Astrocyte (in vitro differentiated cells and primary cell): ENCODE results near the gene COPE. TPM values are rescaled to one million over a fixed set of nuclear protein-coding genes. Genes with fewer than 3 reads are reported as not detected.

Experiments used
- DNase-seq: peaks from one replicate; pipeline ENCODE4 v3.0.0-alpha.2; 2010; ENCODE audit warnings: low read depth
- FAIRE-seq: peaks from 2 replicates; lab custom pipeline; 2011; peaks lifted over from hg19 to GRCh38; lab: Jason Lieb, UNC
- H2AFZ ChIP-seq: 2 replicates; pipeline ENCODE4 v1.6.0; 2012; ENCODE audit warnings: low read depth, low read length, inconsistent platforms
- H3K27ac ChIP-seq: 2 replicates; pipeline ENCODE4 v1.5.1; 2011; ENCODE audit warnings: low read depth, low read length, inconsistent platforms
- H3K27me3 ChIP-seq: 2 replicates; pipeline ENCODE4 v1.6.0; 2011; ENCODE audit warnings: low read length, inconsistent platforms; ENCODE audit not compliant: insufficient read depth
- H3K36me3 ChIP-seq: 2 replicates; pipeline ENCODE4 v1.5.1; 2011; ENCODE audit warnings: low read length, inconsistent platforms; ENCODE audit not compliant: insufficient read depth
- H3K4me1 ChIP-seq: 2 replicates; pipeline ENCODE4 v1.5.1; 2011; ENCODE audit warnings: low read length, inconsistent platforms; ENCODE audit not compliant: insufficient read depth
- H3K4me2 ChIP-seq: 2 replicates; pipeline ENCODE4 v1.6.0; 2012; ENCODE audit warnings: low read length, inconsistent platforms
- H3K4me3 ChIP-seq: 2 replicates; pipeline ENCODE4 v1.5.1; 2011; ENCODE audit warnings: low read depth, mild to moderate bottlenecking, low read length, inconsistent platforms; ENCODE audit not compliant: insufficient read depth
- H3K79me2 ChIP-seq: 2 replicates; pipeline ENCODE4 v1.6.0; 2012; ENCODE audit warnings: mild to moderate bottlenecking, low read length, inconsistent platforms; ENCODE audit not compliant: insufficient read depth
- H3K9ac ChIP-seq: 2 replicates; pipeline ENCODE4 v1.6.0; 2012; ENCODE audit warnings: mild to moderate bottlenecking, low read length, inconsistent platforms
- H3K9me3 ChIP-seq: 2 replicates; pipeline ENCODE4 v1.5.1; 2012; ENCODE audit warnings: low read depth, mild to moderate bottlenecking, low read length, inconsistent platforms; ENCODE audit not compliant: insufficient read depth
- H4K20me1 ChIP-seq: 2 replicates; pipeline ENCODE4 v1.6.0; 2012; ENCODE audit warnings: low read length, inconsistent platforms; ENCODE audit not compliant: insufficient read depth
- H3K27ac Mint-ChIP-seq: one replicate; pipeline ENCODE4 v1.8.0; 2021; ENCODE audit warnings: mild to moderate bottlenecking, mixed read lengths; ENCODE audit not compliant: unreplicated experiment
- H3K27me3 Mint-ChIP-seq: one replicate; pipeline ENCODE4 v1.8.0; 2021; ENCODE audit warnings: low read depth, mixed read lengths; ENCODE audit not compliant: unreplicated experiment
- H3K36me3 Mint-ChIP-seq: one replicate; pipeline ENCODE4 v1.8.0; 2021; ENCODE audit warnings: low read depth, mixed read lengths; ENCODE audit not compliant: unreplicated experiment
- H3K4me1 Mint-ChIP-seq: one replicate; pipeline ENCODE4 v1.8.0; 2021; ENCODE audit warnings: low read depth, mixed read lengths; ENCODE audit not compliant: unreplicated experiment
- H3K4me3 Mint-ChIP-seq: one replicate; pipeline ENCODE4 v1.8.0; 2021; ENCODE audit warnings: mild to moderate bottlenecking, moderate library complexity, mixed read lengths; ENCODE audit not compliant: unreplicated experiment
- H3K9me3 Mint-ChIP-seq: one replicate; pipeline ENCODE4 v1.8.0; 2021; ENCODE audit warnings: mild to moderate bottlenecking, mixed read lengths; ENCODE audit not compliant: unreplicated experiment
- EZH2 ChIP-seq: IDR thresholded peaks from 2 replicates; pipeline ENCODE4 v1.6.1; 2012; ENCODE audit warnings: mild to moderate bottlenecking, low read length, inconsistent platforms; ENCODE audit not compliant: insufficient read depth
- total RNA-seq: library from RNA; stranded (reverse); gene quantifications from 2 replicates; pipeline ENCODE4 v1.2.1, GENCODE V29; 2021
- TF ChIP-seq, protein P1 (sequence below): IDR thresholded peaks from 2 replicates; pipeline ENCODE4 v1.5.1; 2011; ENCODE audit warnings: low read depth, mild to moderate bottlenecking, inconsistent platforms, low read length, moderate library complexity; ENCODE audit not compliant: insufficient read depth

COPE gene
- total RNA-seq, 1 donor from 2014 or later: 298 TPM

DNA sequence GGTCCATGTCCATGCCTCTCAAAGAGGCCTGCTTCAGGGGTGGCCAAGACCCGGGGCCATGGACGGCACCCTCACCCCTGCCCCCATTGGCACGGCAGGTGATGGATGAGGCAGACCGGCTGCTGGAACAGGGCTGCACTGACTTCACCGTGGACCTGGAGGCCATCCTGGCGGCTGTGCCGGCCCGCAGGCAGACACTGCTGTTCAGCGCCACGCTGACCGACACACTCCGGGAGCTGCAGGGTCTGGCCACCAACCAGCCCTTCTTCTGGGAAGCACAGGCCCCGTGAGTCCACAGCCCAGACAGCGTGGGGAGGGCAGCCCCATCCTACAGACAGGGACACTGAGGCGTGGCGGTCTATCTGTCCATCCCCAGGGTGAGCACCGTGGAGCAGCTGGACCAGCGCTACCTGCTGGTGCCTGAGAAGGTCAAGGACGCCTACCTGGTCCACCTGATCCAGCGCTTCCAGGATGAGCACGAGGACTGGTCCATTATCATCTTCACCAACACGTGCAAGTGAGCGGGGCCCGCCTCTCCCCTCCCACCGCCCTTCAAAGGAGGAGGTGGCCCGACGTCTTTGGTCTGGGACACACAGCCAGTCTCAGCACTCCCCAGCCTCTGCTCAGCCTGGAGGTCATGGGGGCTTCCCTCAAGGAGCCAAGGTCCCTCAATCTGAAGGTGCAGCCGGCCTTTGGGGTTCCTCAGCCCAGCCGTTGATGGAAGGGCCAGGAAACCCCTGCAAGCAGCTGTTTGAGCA is 3.2 kb upstream of the COPE start:
- H3K36me3 ChIP-seq: peaks cover 8% of the 10 kb centered on the region
- no peaks in the 10 kb centered on the region for H3K9me3 ChIP-seq
- DNase-seq (no peak), FAIRE-seq (no peak)
- peaks cover 47% of the 10 kb centered on the region for H3K79me2 ChIP-seq
- no peak overlapping the region for H3K27ac Mint-ChIP-seq
- H3K4me1 Mint-ChIP-seq: peaks cover 10% of the 10 kb centered on the region
- no peak overlapping the region for H3K4me2 ChIP-seq
- no peak overlapping the region for H3K4me3 ChIP-seq
- H3K9ac ChIP-seq: no peak overlapping the region
- H4K20me1 ChIP-seq: peaks cover 63% of the 10 kb centered on the region
- TF ChIP-seq EZH2: no peak
- TF ChIP-seq, protein P1, sequence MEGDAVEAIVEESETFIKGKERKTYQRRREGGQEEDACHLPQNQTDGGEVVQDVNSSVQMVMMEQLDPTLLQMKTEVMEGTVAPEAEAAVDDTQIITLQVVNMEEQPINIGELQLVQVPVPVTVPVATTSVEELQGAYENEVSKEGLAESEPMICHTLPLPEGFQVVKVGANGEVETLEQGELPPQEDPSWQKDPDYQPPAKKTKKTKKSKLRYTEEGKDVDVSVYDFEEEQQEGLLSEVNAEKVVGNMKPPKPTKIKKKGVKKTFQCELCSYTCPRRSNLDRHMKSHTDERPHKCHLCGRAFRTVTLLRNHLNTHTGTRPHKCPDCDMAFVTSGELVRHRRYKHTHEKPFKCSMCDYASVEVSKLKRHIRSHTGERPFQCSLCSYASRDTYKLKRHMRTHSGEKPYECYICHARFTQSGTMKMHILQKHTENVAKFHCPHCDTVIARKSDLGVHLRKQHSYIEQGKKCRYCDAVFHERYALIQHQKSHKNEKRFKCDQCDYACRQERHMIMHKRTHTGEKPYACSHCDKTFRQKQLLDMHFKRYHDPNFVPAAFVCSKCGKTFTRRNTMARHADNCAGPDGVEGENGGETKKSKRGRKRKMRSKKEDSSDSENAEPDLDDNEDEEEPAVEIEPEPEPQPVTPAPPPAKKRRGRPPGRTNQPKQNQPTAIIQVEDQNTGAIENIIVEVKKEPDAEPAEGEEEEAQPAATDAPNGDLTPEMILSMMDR: no peak
- H3K9me3 Mint-ChIP-seq: no peaks in the 10 kb centered on the region
- peaks cover 15% of the 10 kb centered on the region for H3K4me1 ChIP-seq
- no peak overlapping the region for H3K27ac ChIP-seq
- H2AFZ ChIP-seq: no peak overlapping the region
- H3K27me3 ChIP-seq: no peaks in the 10 kb centered on the region
- H3K36me3 Mint-ChIP-seq: peaks cover 18% of the 10 kb centered on the region
- no peaks in the 10 kb centered on the region for H3K27me3 Mint-ChIP-seq
- H3K4me3 Mint-ChIP-seq: no peak overlapping the region

DNA sequence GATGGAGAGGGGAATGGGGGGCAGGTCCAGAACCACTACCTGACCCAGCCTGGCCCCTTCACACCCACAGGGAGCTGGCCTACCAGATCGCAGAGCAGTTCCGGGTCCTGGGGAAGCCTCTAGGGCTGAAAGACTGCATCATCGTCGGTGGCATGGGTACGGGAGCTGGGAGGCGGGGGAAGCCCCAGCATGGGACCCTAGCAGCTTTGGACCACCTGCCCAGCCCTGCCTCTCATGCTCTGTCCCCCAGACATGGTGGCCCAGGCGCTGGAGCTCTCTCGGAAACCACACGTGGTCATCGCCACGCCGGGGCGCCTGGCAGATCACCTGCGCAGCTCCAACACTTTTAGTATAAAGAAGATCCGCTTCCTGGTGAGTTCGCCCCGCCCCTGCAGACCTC is 2.4 kb upstream of the COPE start:
- H3K9me3 Mint-ChIP-seq: no peaks in the 10 kb centered on the region
- Histone ChIP-seq H3K36me3 (peaks cover 8% of the 10 kb centered on the region), H3K27ac (no peak overlapping the region), H3K4me2 (no peak overlapping the region), H3K9ac (no peak overlapping the region), H4K20me1 (peaks cover 68% of the 10 kb centered on the region), H3K4me3 (no peak overlapping the region), H3K27me3 (no peaks in the 10 kb centered on the region), H3K79me2 (peaks cover 56% of the 10 kb centered on the region), H3K9me3 (no peaks in the 10 kb centered on the region), H2AFZ (no peak overlapping the region), H3K4me1 (peaks cover 15% of the 10 kb centered on the region)
- peaks cover 11% of the 10 kb centered on the region for H3K4me1 Mint-ChIP-seq
- TF ChIP-seq, protein P1: no peak
- TF ChIP-seq EZH2: no peak
- H3K36me3 Mint-ChIP-seq: peaks cover 14% of the 10 kb centered on the region
- H3K27ac Mint-ChIP-seq: no peak overlapping the region
- FAIRE-seq (no peak), DNase-seq (no peak)
- H3K4me3 Mint-ChIP-seq: no peak overlapping the region
- H3K27me3 Mint-ChIP-seq: no peaks in the 10 kb centered on the region

DNA sequence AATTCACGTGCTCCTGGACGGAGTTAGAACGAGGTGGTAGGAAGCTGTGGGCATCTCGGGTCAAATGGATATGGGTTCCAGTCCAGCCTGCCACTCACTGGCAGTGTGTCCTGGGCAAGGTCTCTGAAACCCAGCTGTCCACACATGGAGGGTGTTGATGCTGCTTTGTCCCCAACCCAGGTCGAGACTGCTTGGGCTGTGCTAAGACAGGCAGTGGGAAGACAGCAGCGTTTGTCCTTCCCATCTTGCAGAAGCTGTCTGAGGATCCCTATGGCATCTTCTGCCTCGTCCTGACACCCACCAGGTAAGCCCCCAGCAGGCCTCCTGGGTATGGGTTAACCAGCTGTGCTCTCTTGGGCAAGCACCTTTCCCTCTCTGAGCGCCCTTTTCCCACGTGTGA is 1.2 kb upstream of the COPE start:
- TF ChIP-seq, protein P1: no peak
- no peak for TF ChIP-seq EZH2
- Histone ChIP-seq H3K27me3 (no peaks in the 10 kb centered on the region), H2AFZ (no peak overlapping the region), H3K27ac (peak overlapping the region; percentile 68), H3K4me1 (peaks cover 15% of the 10 kb centered on the region), H3K9me3 (no peaks in the 10 kb centered on the region), H3K36me3 (peaks cover 7% of the 10 kb centered on the region), H3K4me2 (peak overlapping the region; percentile 90), H4K20me1 (peaks cover 62% of the 10 kb centered on the region), H3K79me2 (peaks cover 66% of the 10 kb centered on the region), H3K4me3 (peak overlapping the region; percentile 99), H3K9ac (peak overlapping the region; percentile 93)
- peak overlapping the region; percentile 90 for H3K4me3 Mint-ChIP-seq
- H3K27ac Mint-ChIP-seq: peak overlapping the region; percentile 90
- FAIRE-seq (no peak), DNase-seq (no peak)
- H3K27me3 Mint-ChIP-seq: no peaks in the 10 kb centered on the region
- peaks cover 12% of the 10 kb centered on the region for H3K36me3 Mint-ChIP-seq
- peaks cover 11% of the 10 kb centered on the region for H3K4me1 Mint-ChIP-seq
- no peaks in the 10 kb centered on the region for H3K9me3 Mint-ChIP-seq
